PFSK-1 (cell line): ENCODE measurements around the gene JAGN1.

Source experiments
- FOXP2 ChIP-seq: optimal IDR thresholded peaks from 2 replicates; pipeline ENCODE3; 2011; ENCODE audit warnings: borderline replicate concordance, control low read depth, inconsistent platforms; ENCODE audit not compliant: insufficient read depth; ENCODE audit errors: extremely low read length, extremely low read depth
- POLR2AphosphoS5 ChIP-seq: IDR thresholded peaks from 2 replicates; pipeline ENCODE4 v1.6.1; 2012; ENCODE audit warnings: low read depth, mild to moderate bottlenecking, control low read depth, low read length, moderate library complexity
- SIN3A ChIP-seq: IDR thresholded peaks from 2 replicates; pipeline ENCODE4 v1.6.1; 2012; ENCODE audit warnings: mild to moderate bottlenecking, low read length, moderate library complexity, borderline replicate concordance; ENCODE audit not compliant: insufficient read depth
- TAF1 ChIP-seq: IDR thresholded peaks from 2 replicates; pipeline ENCODE4 v1.6.1; 2012; ENCODE audit warnings: low read length, control low read depth, borderline replicate concordance; ENCODE audit not compliant: insufficient read depth
- TF ChIP-seq, protein P1 (sequence below), 2 experiments: IDR thresholded peaks; 2 replicates each; pipeline versions ENCODE4 v1.6.1 to v1.8.0; 2011 to 2012; ENCODE audit warnings: low read depth in 2 of 2, low read length in 2 of 2, control low read depth in 1 of 2, inconsistent platforms in 1 of 2, mild to moderate bottlenecking in 1 of 2, moderate library complexity in 1 of 2; ENCODE audit not compliant: insufficient read depth in 1 of 2

JAGN1 gene

GRCh38 chr3:9932843-9933560 is 42.6 kb downstream of the JAGN1 start:
- TF ChIP-seq, protein P1, sequence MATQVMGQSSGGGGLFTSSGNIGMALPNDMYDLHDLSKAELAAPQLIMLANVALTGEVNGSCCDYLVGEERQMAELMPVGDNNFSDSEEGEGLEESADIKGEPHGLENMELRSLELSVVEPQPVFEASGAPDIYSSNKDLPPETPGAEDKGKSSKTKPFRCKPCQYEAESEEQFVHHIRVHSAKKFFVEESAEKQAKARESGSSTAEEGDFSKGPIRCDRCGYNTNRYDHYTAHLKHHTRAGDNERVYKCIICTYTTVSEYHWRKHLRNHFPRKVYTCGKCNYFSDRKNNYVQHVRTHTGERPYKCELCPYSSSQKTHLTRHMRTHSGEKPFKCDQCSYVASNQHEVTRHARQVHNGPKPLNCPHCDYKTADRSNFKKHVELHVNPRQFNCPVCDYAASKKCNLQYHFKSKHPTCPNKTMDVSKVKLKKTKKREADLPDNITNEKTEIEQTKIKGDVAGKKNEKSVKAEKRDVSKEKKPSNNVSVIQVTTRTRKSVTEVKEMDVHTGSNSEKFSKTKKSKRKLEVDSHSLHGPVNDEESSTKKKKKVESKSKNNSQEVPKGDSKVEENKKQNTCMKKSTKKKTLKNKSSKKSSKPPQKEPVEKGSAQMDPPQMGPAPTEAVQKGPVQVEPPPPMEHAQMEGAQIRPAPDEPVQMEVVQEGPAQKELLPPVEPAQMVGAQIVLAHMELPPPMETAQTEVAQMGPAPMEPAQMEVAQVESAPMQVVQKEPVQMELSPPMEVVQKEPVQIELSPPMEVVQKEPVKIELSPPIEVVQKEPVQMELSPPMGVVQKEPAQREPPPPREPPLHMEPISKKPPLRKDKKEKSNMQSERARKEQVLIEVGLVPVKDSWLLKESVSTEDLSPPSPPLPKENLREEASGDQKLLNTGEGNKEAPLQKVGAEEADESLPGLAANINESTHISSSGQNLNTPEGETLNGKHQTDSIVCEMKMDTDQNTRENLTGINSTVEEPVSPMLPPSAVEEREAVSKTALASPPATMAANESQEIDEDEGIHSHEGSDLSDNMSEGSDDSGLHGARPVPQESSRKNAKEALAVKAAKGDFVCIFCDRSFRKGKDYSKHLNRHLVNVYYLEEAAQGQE (IDR thresholded peaks at IDR 0.05; ENCODE audit: insufficient read depth in 1 of 2, low read depth in 2 of 2, low read length in 2 of 2): no peak
- TF ChIP-seq TAF1 (no peak), FOXP2 (no peak), SIN3A (no peak), POLR2AphosphoS5 (no peak; the same call in 1 of the 2 replicates)

- TF ChIP-seq SIN3A (no peak), TAF1 (no peak), POLR2AphosphoS5 (peak; percentile 77), FOXP2 (peak; percentile 73)
- TF ChIP-seq, protein P1 (IDR thresholded peaks at IDR 0.05; ENCODE audit: insufficient read depth in 1 of 2, low read depth in 2 of 2, low read length in 2 of 2): no peak
These were observed 43.3 kb downstream of the JAGN1 start, which contains the start of gene CRELD1 for GRCh38 chr3:9933561-9934234. CRELD1 (plus strand) TSS chr3:9933834; CDS start chr3:9934439, 605 bp downstream.

GRCh38 chr3:9934235-9934621 is 43.8 kb downstream of the JAGN1 start:
- TF ChIP-seq POLR2AphosphoS5 (no peak), SIN3A (no peak), TAF1 (no peak), FOXP2 (no peak)
- TF ChIP-seq, protein P1 (IDR thresholded peaks at IDR 0.05; ENCODE audit: insufficient read depth in 1 of 2, low read depth in 2 of 2, low read length in 2 of 2): no peak

GRCh38 chr3:9934993-9935392 is 44.6 kb downstream of the JAGN1 start:
- TF ChIP-seq SIN3A: no peak
- TF ChIP-seq FOXP2: no peak
- TF ChIP-seq, protein P1 (IDR thresholded peaks at IDR 0.05; ENCODE audit: insufficient read depth in 1 of 2, low read depth in 2 of 2, low read length in 2 of 2): no peak
- TF ChIP-seq TAF1: no peak
- no peak for TF ChIP-seq POLR2AphosphoS5
